Cardiac muscle cell (in vitro differentiated cells and primary cell): Measurements from ENCODE around the gene IL20RB. TPM values are rescaled to one million over a fixed set of nuclear protein-coding genes. Genes with fewer than 3 reads are reported as not detected.

Source experiments
- DNase-seq, 2 donors: peaks; one replicate each; pipeline versions ENCODE4 v3.0.0 to v3.0.0-alpha.2; 2010 to 2017; ENCODE audit warnings: low read depth in 1 of 2, low spot score in 1 of 2
- H3K27ac ChIP-seq: fragments of 200-600 bp; sonication (generic); 2 replicates; pipeline ENCODE4 v1.5.1; 2016
- H3K27me3 ChIP-seq: fragments of 200-600 bp; sonication (generic); 2 replicates; pipeline ENCODE4 v1.6.0; 2016; ENCODE audit warnings: control low read depth
- H3K36me3 ChIP-seq: fragments of 200-600 bp; sonication (generic); 2 replicates; pipeline ENCODE4 v1.5.1; 2016; ENCODE audit warnings: control low read depth
- H3K4me1 ChIP-seq: fragments of 200-600 bp; sonication (generic); 2 replicates; pipeline ENCODE4 v1.8.1; 2017; ENCODE audit warnings: low read depth, mild to moderate bottlenecking, mixed run types
- H3K4me3 ChIP-seq: fragments of 200-600 bp; sonication (generic); 2 replicates; pipeline ENCODE4 v1.5.1; 2016; ENCODE audit warnings: mild to moderate bottlenecking
- H3K9me3 ChIP-seq: fragments of 200-600 bp; sonication (generic); 2 replicates; pipeline ENCODE4 v1.5.1; 2017; ENCODE audit warnings: low read depth, mild to moderate bottlenecking, control low read depth
- CTCF ChIP-seq: IDR thresholded peaks from 2 replicates; pipeline ENCODE4 v1.5.1; 2012; ENCODE audit warnings: low read depth, mild to moderate bottlenecking, low read length
- polyA plus RNA-seq: library from polyadenylated mRNA; unstranded; fragments of >200 nt; fragmentation: Nextera tagmentation; extraction: Ambion mirVana; gene quantifications from 2 replicates; pipeline ENCODE4 v1.2.1, GENCODE V29; 2016
- total RNA-seq: library from RNA; depleted of rRNA; stranded (reverse); fragments of >200 nt; gene quantifications from 2 replicates; pipeline ENCODE4 v1.2.3, GENCODE V29; 2016

The IL20RB gene
- total and polyA plus RNA-seq, 2 experiments from 2014 or later = 0.59 to 0.77 TPM

- no peak for TF ChIP-seq CTCF
- DNase-seq = no peak
- Histone ChIP-seq H3K4me3 (no peak overlapping the region), H3K9me3 (no peaks in the 10 kb centered on the region), H3K36me3 (peaks cover 13% of the 10 kb centered on the region), H3K27ac (no peak overlapping the region), H3K4me1 (no peaks in the 10 kb centered on the region), H3K27me3 (no peaks in the 10 kb centered on the region)
Measured at GRCh38 chr3:136928240-136928639, 29.5 kb upstream of the IL20RB start.

DNA sequence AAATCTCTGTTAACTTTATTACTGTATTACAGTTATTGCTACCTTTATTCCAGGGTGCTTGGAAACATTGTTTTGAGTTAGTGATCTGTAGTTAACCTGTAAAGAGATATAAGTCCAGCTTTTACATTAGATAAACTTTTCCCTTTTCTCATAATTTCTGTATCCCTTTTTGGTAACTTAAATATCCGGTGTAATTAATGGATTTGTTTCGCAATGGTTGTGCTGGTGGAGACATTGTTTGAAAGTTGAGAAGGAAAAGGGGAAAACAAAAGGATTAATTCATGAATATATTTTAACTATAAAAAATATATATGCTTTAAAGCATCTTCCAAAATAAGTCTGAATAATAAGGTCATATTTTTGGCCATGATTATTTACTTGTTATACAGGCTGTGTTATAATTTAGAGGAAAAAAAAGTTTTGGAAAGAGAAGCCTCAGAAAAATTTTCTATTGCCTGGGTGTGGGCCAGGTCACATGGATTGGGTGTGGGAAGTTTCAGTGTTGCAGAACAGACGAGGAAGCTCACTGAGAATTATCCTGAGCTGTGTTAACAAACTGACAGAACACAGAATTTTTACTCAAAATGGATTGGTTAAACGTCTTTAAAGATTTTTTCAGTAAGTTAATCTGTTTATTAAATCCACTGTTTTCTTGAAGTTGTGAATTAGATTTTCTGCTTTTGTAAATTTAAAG lies 27.7 kb upstream of the IL20RB start:
- TF ChIP-seq CTCF = no peak
- H3K4me3 ChIP-seq = no peak overlapping the region
- H3K4me1 ChIP-seq = no peaks in the 10 kb centered on the region
- DNase-seq = peak in 1 of 2 donors; percentile 74
- no peaks in the 10 kb centered on the region for H3K9me3 ChIP-seq
- peaks cover 13% of the 10 kb centered on the region for H3K36me3 ChIP-seq
- no peaks in the 10 kb centered on the region for H3K27me3 ChIP-seq
- no peak overlapping the region for H3K27ac ChIP-seq

DNA sequence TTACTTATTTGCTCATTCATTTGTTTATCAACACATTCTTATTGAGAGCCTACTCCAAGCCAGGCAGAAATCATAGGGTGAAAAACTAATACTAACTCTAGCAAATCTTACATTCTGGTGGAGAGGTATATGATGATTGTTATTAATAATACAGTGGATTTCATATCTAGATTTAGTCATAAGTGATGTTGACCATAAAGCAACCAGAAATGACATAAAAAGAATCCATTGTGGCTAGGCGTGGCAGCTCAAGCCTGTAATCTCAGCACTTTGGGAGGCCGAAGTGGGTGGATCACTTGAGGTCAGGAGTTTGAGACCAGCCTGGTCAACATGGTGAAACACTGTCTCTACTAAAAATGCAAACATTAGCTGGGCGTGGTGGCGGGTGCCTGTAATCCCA lies 26.2 kb upstream of the IL20RB start:
- no peak overlapping the region for H3K27ac ChIP-seq
- H3K4me3 ChIP-seq = no peak overlapping the region
- no peak for TF ChIP-seq CTCF
- peaks cover 13% of the 10 kb centered on the region for H3K36me3 ChIP-seq
- DNase-seq = no peak
- no peaks in the 10 kb centered on the region for H3K27me3 ChIP-seq
- no peaks in the 10 kb centered on the region for H3K4me1 ChIP-seq
- no peaks in the 10 kb centered on the region for H3K9me3 ChIP-seq

- DNase-seq = peak in 1 of 2 donors; percentile 15
Measured at GRCh38 chr3:136932523-136932922, 25.3 kb upstream of the IL20RB start.

GRCh38 chr3:136932978-136933772 lies 24.6 kb upstream of the IL20RB start:
- TF ChIP-seq CTCF = no peak
- DNase-seq = no peak
- H3K9me3 ChIP-seq = no peaks in the 10 kb centered on the region

More at GRCh38 chr3:136932523-136932922, 25.3 kb upstream of the IL20RB start:
- H3K4me3 ChIP-seq = no peak overlapping the region
- no peak overlapping the region for H3K27ac ChIP-seq
- H3K36me3 ChIP-seq = peaks cover 13% of the 10 kb centered on the region
- no peak for TF ChIP-seq CTCF
- no peaks in the 10 kb centered on the region for H3K27me3 ChIP-seq
- H3K9me3 ChIP-seq = no peaks in the 10 kb centered on the region
- H3K4me1 ChIP-seq = no peaks in the 10 kb centered on the region

More at GRCh38 chr3:136932978-136933772, 24.6 kb upstream of the IL20RB start:
- no peaks in the 10 kb centered on the region for H3K27me3 ChIP-seq
- no peak overlapping the region for H3K27ac ChIP-seq
- H3K4me1 ChIP-seq = no peaks in the 10 kb centered on the region
- peaks cover 9% of the 10 kb centered on the region for H3K36me3 ChIP-seq
- H3K4me3 ChIP-seq = no peak overlapping the region
